ENCODE data around the gene EPHA10. TPM values are rescaled to one million over a fixed set of nuclear protein-coding genes. Genes with fewer than 3 reads are reported as not detected.

The EPHA10 gene
- total and polyA plus RNA-seq, 12 donors, result 0.04 to 0.15 (median 0.06) TPM; not detected in 6

DNA sequence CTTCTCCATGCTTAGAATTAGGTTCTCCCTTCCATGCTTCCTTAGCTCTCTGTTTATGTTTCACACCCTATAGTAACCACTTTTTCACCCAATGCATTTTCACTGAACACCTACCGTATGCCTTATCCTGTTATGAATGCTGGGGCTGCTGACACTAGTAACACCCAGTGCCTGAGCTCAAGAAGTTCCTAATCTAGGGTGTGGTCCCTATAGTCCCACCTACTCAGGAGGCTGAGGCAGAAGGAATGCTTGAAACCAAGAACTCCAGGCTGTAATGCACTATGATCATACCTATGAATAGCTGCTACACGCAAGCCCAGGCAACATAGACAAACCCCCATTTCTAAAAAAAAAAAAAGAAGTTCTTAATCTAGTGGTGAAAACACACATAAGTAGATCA, 5.5 kb downstream of the EPHA10 start:
- Histone ChIP-seq H3K36me3 (no peaks in the 10 kb centered on the region), H3K27me3 (peaks cover 5 to 93% (median 86%) of the 10 kb centered on the region in 7 donors), H3K27ac (no peak overlapping the region), H3K4me3 (no peak overlapping the region), H3K9me3 (no peaks in the 10 kb centered on the region), H3K4me1 (no peaks in the 10 kb centered on the region)
- ATAC-seq, result no peak
- DNase-seq, result no peak
- intact Hi-C loops (cut with DNase I), result no loop called here
- TF ChIP-seq, protein P1, sequence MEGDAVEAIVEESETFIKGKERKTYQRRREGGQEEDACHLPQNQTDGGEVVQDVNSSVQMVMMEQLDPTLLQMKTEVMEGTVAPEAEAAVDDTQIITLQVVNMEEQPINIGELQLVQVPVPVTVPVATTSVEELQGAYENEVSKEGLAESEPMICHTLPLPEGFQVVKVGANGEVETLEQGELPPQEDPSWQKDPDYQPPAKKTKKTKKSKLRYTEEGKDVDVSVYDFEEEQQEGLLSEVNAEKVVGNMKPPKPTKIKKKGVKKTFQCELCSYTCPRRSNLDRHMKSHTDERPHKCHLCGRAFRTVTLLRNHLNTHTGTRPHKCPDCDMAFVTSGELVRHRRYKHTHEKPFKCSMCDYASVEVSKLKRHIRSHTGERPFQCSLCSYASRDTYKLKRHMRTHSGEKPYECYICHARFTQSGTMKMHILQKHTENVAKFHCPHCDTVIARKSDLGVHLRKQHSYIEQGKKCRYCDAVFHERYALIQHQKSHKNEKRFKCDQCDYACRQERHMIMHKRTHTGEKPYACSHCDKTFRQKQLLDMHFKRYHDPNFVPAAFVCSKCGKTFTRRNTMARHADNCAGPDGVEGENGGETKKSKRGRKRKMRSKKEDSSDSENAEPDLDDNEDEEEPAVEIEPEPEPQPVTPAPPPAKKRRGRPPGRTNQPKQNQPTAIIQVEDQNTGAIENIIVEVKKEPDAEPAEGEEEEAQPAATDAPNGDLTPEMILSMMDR (IDR thresholded peaks at IDR 0.05), result no peak
- 73 to 77% methylated on average over 2 of the region's 2 CpGs for WGBS, 2 donors

DNA sequence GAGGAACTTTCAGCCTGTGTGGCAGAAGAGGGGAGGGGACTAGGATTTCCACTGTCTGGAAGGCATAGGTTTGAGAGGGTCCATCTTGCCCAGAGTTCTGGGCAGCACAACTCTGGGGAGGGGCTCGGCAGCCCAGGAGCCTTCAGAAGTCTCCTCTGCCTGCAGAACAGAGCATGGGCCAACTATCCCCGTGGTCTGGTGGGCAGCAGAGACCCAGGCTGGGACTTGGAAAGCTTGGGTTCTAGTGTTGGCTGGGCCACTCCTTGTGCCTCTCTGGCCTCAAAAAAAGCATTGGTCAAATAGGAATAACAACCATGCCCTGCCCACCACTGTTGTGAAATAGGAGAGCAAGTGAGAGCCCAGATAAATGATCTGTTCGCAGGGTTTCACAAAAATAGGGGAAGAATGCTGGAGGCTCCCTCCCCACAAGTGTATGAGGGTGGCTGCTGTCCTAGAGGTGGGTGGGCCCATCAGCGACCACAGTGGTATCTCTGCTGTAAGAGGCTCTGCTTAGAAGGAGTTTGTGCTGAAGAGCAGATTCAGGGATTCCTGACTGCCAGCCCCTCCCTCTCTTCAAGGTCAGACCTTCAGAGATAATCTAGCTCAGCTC, 8.9 kb downstream of the EPHA10 start:
- H3K36me3 ChIP-seq, result no peaks in the 10 kb centered on the region
- no peaks in the 10 kb centered on the region for H3K4me1 ChIP-seq
- peaks cover 0 to 92% (median 89%) of the 10 kb centered on the region in 7 donors for H3K27me3 ChIP-seq
- H3K4me3 ChIP-seq, result no peak overlapping the region
- ATAC-seq (no peak), DNase-seq (no peak)
- no peak overlapping the region for H3K27ac ChIP-seq
- intact Hi-C loops (cut with DNase I), result no loop called here
- 39 to 54% methylated on average over 4 of the region's 4 CpGs for WGBS, 2 donors
- H3K9me3 ChIP-seq, result no peaks in the 10 kb centered on the region
- TF ChIP-seq, protein P1 (IDR thresholded peaks at IDR 0.05), result no peak

DNA sequence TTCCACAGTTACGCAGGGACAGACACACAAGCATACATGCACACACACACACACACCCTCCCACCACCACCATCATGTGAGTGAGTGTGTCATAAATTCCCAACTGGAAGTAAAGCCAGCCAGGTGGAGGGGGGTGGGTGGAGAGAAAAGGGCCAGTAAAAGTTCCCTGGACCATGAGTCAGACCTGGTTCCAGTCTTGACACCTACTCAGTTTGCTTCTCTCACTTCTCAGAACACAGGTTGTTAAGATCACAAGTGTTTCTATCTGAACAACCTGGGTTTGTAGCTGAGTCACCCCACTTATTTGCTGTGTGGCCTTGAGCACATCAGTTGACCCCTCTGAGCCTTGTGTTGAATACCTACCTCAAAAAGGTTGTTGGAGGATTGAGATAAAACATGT, 9.6 kb downstream of the EPHA10 start:
- intact Hi-C loops (cut with DNase I), result no loop called here
- WGBS, 2 donors, result 80 to 93% methylated on average over 1 of the region's 1 CpG
- H3K27me3 ChIP-seq, result peaks cover 0 to 93% (median 91%) of the 10 kb centered on the region in 7 donors
- TF ChIP-seq, protein P1 (IDR thresholded peaks at IDR 0.05), result no peak
- H3K36me3 ChIP-seq, result no peaks in the 10 kb centered on the region
- no peak for DNase-seq
- no peak for ATAC-seq
- no peaks in the 10 kb centered on the region for H3K4me1 ChIP-seq
- H3K27ac ChIP-seq, result no peak overlapping the region
- no peak overlapping the region for H3K4me3 ChIP-seq
- H3K9me3 ChIP-seq, result no peaks in the 10 kb centered on the region

DNA sequence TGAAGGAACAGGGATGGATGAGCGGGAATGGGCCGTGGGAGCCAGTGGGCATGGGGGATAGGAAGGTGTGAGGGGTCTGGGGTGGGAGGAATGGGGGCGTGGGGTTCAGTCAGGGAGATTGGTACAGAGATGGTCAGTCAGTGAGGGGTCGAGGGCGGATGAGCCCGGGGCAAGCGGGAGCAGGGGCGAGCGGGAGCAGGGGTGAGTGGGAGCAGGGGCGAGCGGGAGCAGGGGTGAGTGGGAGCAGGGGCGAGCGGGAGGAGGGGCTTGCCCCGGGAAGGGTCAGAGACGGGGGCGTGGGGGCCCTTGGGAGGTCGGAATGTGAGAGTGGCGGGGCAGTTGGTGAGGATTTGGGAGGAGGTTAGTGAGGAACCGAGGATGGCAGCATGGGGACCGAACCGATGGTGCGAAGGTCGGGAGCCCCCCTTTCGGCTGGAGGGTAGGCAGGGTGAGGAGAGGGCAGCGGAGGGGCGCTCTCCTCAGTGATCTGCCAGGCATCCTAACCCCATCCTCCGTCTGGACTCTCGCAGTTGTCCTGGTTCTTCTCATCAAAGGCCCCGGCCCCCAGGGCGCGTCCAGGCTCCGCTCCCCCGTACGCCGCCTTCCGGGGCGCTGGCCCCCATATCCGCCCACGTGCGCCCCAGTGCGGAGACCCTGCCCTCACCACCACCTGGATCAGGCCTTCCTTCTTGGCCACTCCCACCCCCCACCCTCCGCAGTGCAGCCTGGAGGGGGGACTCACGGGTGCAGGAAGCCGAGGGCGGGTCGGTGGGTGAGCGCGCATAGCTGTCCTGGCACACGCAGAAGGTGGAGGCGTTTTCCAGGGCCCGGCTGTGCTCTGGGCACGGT, 11.2 kb downstream of the EPHA10 start:
- intact Hi-C loops (cut with DNase I), result no loop called here
- DNase-seq (no peak), ATAC-seq (no peak)
- H3K4me1 ChIP-seq, result no peaks in the 10 kb centered on the region
- H3K36me3 ChIP-seq, result no peaks in the 10 kb centered on the region
- WGBS, 2 donors, result 4 to 6% methylated on average over 49 to 50 of the region's 52 CpGs
- peaks cover 0 to 93% (median 91%) of the 10 kb centered on the region in 7 donors for H3K27me3 ChIP-seq
- H3K4me3 ChIP-seq, result no peak overlapping the region
- H3K9me3 ChIP-seq, result no peaks in the 10 kb centered on the region
- H3K27ac ChIP-seq, result no peak overlapping the region
- TF ChIP-seq, protein P1 (IDR thresholded peaks at IDR 0.05), result no peak

Measured in heart right ventricle (tissue), 16 donors.